HFF-Myc (cell line): ENCODE results near the gene AQP12B.

Source experiments
- DNase-seq: peaks from one replicate; pipeline ENCODE4 v3.0.0-alpha.2; 2011; ENCODE audit warnings: low read depth; ENCODE audit errors: extremely low read depth
- H3K4me3 ChIP-seq: replicated peaks from 2 replicates; pipeline ENCODE4 v1.5.1; 2011; ENCODE audit warnings: low read depth, mild to moderate bottlenecking, control low read depth, low read length
- TF ChIP-seq, protein P1 (sequence below): IDR thresholded peaks from 2 replicates; pipeline ENCODE4 v1.5.1; 2012; ENCODE audit warnings: mild to moderate bottlenecking, low read depth, low read length, control low read depth; ENCODE audit errors: missing control alignments

The AQP12B gene

GRCh38 chr2:240646900-240647502 lies 35.7 kb downstream of the AQP12B start:
- no peak for DNase-seq
- TF ChIP-seq, protein P1, sequence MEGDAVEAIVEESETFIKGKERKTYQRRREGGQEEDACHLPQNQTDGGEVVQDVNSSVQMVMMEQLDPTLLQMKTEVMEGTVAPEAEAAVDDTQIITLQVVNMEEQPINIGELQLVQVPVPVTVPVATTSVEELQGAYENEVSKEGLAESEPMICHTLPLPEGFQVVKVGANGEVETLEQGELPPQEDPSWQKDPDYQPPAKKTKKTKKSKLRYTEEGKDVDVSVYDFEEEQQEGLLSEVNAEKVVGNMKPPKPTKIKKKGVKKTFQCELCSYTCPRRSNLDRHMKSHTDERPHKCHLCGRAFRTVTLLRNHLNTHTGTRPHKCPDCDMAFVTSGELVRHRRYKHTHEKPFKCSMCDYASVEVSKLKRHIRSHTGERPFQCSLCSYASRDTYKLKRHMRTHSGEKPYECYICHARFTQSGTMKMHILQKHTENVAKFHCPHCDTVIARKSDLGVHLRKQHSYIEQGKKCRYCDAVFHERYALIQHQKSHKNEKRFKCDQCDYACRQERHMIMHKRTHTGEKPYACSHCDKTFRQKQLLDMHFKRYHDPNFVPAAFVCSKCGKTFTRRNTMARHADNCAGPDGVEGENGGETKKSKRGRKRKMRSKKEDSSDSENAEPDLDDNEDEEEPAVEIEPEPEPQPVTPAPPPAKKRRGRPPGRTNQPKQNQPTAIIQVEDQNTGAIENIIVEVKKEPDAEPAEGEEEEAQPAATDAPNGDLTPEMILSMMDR: no peak
- H3K4me3 ChIP-seq: no peak overlapping the region

DNA sequence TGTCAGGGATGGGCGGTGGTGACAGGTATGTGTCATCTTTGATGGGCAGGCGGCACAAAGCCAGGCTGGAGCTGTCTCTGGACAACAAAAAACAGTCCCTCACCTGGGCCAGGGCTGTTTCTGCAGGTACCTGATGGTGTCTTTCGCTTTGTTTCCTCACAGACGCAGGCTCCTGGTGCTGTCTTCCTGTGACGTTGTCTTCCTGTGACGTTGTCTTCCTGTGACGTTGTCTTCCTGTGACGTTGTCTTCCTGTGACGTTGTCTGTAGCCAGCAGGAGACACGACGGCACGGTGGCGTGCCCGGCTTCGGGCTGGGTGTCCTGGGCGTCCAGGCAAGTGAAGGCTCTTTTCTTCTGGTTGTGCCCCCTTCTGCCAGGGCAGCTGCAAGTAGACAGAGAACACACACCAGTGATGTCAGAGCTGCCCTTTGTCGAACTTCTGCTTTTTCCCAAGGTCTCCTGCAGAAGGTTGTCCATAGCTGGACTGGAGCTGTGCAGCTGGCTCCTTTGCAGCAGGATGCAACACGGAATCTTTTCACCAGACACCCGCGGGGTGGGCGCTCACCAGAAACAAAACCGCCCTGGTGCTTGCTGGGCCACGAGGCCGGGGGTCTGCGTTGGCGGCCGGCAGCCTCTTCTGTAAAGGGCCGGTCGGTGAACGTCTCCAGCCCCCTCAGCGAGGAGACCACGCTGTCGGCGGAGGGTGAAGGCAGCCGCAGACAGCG lies 36.3 kb downstream of the AQP12B start:
- TF ChIP-seq, protein P1: no peak
- DNase-seq: no peak
- no peak overlapping the region for H3K4me3 ChIP-seq

GRCh38 chr2:240645801-240646175 lies 36.9 kb downstream of the AQP12B start:
- H3K4me3 ChIP-seq: no peak overlapping the region
- no peak for DNase-seq
- TF ChIP-seq, protein P1: no peak

- no peak overlapping the region for H3K4me3 ChIP-seq
- no peak for DNase-seq
- TF ChIP-seq, protein P1: no peak
Measured at GRCh38 chr2:240645346-240645745, 37.3 kb downstream of the AQP12B start.

- no peak overlapping the region for H3K4me3 ChIP-seq
- DNase-seq: no peak
- TF ChIP-seq, protein P1: no peak
Measured at GRCh38 chr2:240644859-240645301, 37.8 kb downstream of the AQP12B start.

GRCh38 chr2:240644171-240644651 lies 38.5 kb downstream of the AQP12B start:
- TF ChIP-seq, protein P1: no peak
- DNase-seq: no peak
- H3K4me3 ChIP-seq: no peak overlapping the region

GRCh38 chr2:240643811-240644150 lies 38.9 kb downstream of the AQP12B start:
- TF ChIP-seq, protein P1: no peak
- no peak for DNase-seq

More at GRCh38 chr2:240643811-240644150, 38.9 kb downstream of the AQP12B start:
- no peak overlapping the region for H3K4me3 ChIP-seq
